Measurements from ENCODE around the gene PLA2G10.
"Not testable (repeated sequence)": the region's sequence is repeated elsewhere in the genome, so short reads cannot be mapped to it uniquely, and the experiment has no call there.

Gene PLA2G10

DNA sequence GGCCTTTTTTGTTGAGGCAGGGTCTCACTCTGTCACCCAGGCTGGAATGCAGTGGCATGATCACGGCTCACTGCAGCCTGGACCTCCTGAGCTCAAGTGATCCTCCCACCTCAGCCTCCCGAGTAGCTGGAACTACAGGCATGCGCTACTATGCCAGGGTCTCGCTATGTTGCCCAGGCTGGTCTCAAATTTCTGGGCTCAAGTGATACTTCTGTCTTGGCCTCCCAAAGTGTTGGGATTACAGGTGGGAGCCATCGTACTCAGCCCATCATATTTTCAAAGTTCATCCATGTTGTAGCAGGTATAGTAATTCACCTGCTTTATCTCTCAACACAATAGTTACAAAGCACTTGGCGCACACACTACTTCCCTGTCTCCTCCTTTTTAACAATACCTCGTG, 13.7 kb downstream of the PLA2G10 start:
- H3K27ac ChIP-seq (ENCODE audit: low read length); H3K36me3 ChIP-seq (ENCODE audit: control insufficient read depth, low read depth, low read length); H3K4me3 ChIP-seq (ENCODE audit: low read length); H3K9me3 ChIP-seq (ENCODE audit: control insufficient read depth, low read depth, low read length); H3K4me1 ChIP-seq (ENCODE audit: control insufficient read depth, low read depth, low read length); H3K9ac ChIP-seq (ENCODE audit: low read length); H3K27me3 ChIP-seq (ENCODE audit: control insufficient read depth, insufficient read depth, low read length): not testable (repeated sequence)

GRCh38 chr16:14678748-14679497, 15.2 kb downstream of the PLA2G10 start:
- Histone ChIP-seq H3K4me1 (ENCODE audit: control insufficient read depth, low read depth, low read length) (no peaks in the 10 kb centered on the region), H3K9me3 (ENCODE audit: control insufficient read depth, low read depth, low read length) (no peaks in the 10 kb centered on the region), H3K4me3 (ENCODE audit: low read length) (no peak overlapping the region), H3K27ac (ENCODE audit: low read length) (no peak overlapping the region), H3K36me3 (ENCODE audit: control insufficient read depth, low read depth, low read length) (no peaks in the 10 kb centered on the region), H3K27me3 (ENCODE audit: control insufficient read depth, insufficient read depth, low read length) (no peaks in the 10 kb centered on the region), H3K9ac (ENCODE audit: low read length) (no peak overlapping the region)

DNA sequence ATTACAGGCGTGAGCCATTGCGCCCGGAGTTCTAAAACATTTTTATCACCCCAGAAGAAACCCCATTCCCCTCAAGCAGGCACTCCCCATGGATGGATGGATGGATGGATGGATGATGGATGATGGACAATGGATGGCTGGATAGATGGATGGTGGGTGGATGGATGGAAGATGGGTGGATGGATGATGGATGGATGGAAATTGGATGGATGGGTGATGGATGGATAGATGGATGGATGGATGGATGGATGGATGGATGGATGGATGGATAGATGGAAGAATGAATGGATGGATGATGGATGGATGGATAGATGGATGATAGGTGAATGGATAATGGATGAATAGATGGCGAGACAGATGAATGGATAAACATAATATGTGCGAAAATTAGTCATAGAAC, 16.5 kb downstream of the PLA2G10 start:
- no peak overlapping the region for H3K9ac ChIP-seq (ENCODE audit: low read length)
- no peak overlapping the region for H3K4me3 ChIP-seq (ENCODE audit: low read length)
- H3K36me3 ChIP-seq (ENCODE audit: control insufficient read depth, low read depth, low read length) = no peaks in the 10 kb centered on the region
- no peaks in the 10 kb centered on the region for H3K9me3 ChIP-seq (ENCODE audit: control insufficient read depth, low read depth, low read length)
- H3K27ac ChIP-seq (ENCODE audit: low read length) = no peak overlapping the region
- no peaks in the 10 kb centered on the region for H3K4me1 ChIP-seq (ENCODE audit: control insufficient read depth, low read depth, low read length)
- no peaks in the 10 kb centered on the region for H3K27me3 ChIP-seq (ENCODE audit: control insufficient read depth, insufficient read depth, low read length)

DNA sequence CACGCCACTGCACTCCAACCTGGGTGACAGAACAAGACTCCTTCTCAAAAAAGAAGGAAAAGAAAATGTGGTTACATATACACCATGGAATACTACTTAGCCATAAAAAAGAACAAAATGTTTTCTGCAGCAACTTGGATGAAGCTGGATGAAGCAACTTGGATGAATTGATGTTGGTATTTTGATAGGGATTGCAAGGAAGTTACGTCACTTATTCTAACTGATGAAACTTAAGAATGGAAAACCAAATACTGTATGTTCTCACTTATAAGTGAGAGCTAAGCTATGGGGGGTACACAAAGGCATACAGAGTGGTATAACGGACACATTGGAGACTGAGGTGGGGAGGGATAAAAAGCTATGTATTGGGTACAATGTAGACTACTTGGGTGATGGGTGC, 17.5 kb downstream of the PLA2G10 start:
- H3K27ac ChIP-seq (ENCODE audit: low read length) = no peak overlapping the region
- no peaks in the 10 kb centered on the region for H3K27me3 ChIP-seq (ENCODE audit: control insufficient read depth, insufficient read depth, low read length)
- no peaks in the 10 kb centered on the region for H3K4me1 ChIP-seq (ENCODE audit: control insufficient read depth, low read depth, low read length)
- no peaks in the 10 kb centered on the region for H3K36me3 ChIP-seq (ENCODE audit: control insufficient read depth, low read depth, low read length)
- no peak overlapping the region for H3K9ac ChIP-seq (ENCODE audit: low read length)
- no peaks in the 10 kb centered on the region for H3K9me3 ChIP-seq (ENCODE audit: control insufficient read depth, low read depth, low read length)
- no peak overlapping the region for H3K4me3 ChIP-seq (ENCODE audit: low read length)

- peaks cover 9% of the 10 kb centered on the region for H3K36me3 ChIP-seq (ENCODE audit: control insufficient read depth, low read depth, low read length)
- H3K4me1 ChIP-seq (ENCODE audit: control insufficient read depth, low read depth, low read length) = no peaks in the 10 kb centered on the region
- H3K4me3 ChIP-seq (ENCODE audit: low read length) = no peak overlapping the region
- no peaks in the 10 kb centered on the region for H3K27me3 ChIP-seq (ENCODE audit: control insufficient read depth, insufficient read depth, low read length)
- no peak overlapping the region for H3K27ac ChIP-seq (ENCODE audit: low read length)
- no peaks in the 10 kb centered on the region for H3K9me3 ChIP-seq (ENCODE audit: control insufficient read depth, low read depth, low read length)
- no peak overlapping the region for H3K9ac ChIP-seq (ENCODE audit: low read length)
These were observed 21.6 kb downstream of the PLA2G10 start for GRCh38 chr16:14672403-14672971.

- H3K9ac ChIP-seq (ENCODE audit: low read length) = no peak overlapping the region
- no peak overlapping the region for H3K27ac ChIP-seq (ENCODE audit: low read length)
- H3K36me3 ChIP-seq (ENCODE audit: control insufficient read depth, low read depth, low read length) = peaks cover 33% of the 10 kb centered on the region
These were observed 24.3 kb downstream of the PLA2G10 start for GRCh38 chr16:14669776-14670175.

GRCh38 chr16:14668556-14669223, 25.4 kb downstream of the PLA2G10 start:
- Histone ChIP-seq H3K9me3 (ENCODE audit: control insufficient read depth, low read depth, low read length) (no peaks in the 10 kb centered on the region), H3K27me3 (ENCODE audit: control insufficient read depth, insufficient read depth, low read length) (no peaks in the 10 kb centered on the region), H3K27ac (ENCODE audit: low read length) (no peak overlapping the region), H3K4me1 (ENCODE audit: control insufficient read depth, low read depth, low read length) (no peaks in the 10 kb centered on the region), H3K4me3 (ENCODE audit: low read length) (no peak overlapping the region), H3K36me3 (ENCODE audit: control insufficient read depth, low read depth, low read length) (peaks cover 42% of the 10 kb centered on the region), H3K9ac (ENCODE audit: low read length) (no peak overlapping the region)

More at GRCh38 chr16:14669776-14670175, 24.3 kb downstream of the PLA2G10 start:
- Histone ChIP-seq H3K27me3 (ENCODE audit: control insufficient read depth, insufficient read depth, low read length) (no peaks in the 10 kb centered on the region), H3K4me1 (ENCODE audit: control insufficient read depth, low read depth, low read length) (no peaks in the 10 kb centered on the region), H3K9me3 (ENCODE audit: control insufficient read depth, low read depth, low read length) (no peaks in the 10 kb centered on the region), H3K4me3 (ENCODE audit: low read length) (no peak overlapping the region)

DNA sequence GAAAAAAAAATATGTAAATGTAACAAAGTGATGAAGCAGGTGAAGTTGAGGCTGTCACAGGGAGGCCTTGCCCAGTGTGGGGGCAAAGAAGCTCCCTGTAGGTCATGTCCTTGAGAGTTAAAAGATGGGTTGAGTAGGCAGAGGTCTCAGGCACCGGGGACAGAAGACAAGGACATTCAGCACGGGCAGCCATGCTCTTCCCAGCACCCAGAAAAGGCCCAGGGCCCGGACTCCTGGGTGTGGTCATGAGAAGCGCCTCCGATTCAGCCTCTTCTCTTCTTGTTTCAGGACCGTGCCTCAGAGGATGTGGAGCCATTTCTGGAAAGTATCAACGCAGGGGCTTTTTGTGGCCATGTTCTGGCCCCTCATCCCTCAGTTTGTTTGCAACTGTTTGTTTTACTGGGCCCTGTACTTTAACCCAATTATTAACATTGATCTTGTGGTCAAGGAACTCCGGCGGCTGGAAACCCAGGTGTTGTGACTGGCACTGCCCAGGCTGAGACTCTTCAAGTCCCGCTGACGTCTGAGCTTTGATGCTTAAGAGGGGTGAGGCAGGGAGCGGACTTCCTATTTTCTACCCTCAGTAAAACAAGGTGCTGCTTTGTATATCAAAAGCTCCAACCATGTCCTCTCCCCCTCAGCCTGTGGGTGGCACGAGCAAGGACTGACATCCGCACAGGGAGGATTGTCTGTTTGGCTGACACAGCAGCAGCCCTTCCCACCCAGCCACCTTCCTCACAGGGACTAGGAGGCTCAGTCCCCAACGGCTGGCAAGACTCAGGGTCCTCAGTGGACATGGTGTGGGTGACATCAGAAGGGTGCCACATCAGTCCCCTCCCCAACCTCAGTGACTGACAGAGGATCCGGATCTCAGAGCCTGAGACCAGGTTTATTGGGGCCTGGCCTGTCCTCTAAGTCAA, 26.5 kb downstream of the PLA2G10 start:
- Histone ChIP-seq H3K27ac (ENCODE audit: low read length) (no peak overlapping the region), H3K9me3 (ENCODE audit: control insufficient read depth, low read depth, low read length) (no peaks in the 10 kb centered on the region), H3K4me1 (ENCODE audit: control insufficient read depth, low read depth, low read length) (no peaks in the 10 kb centered on the region), H3K4me3 (ENCODE audit: low read length) (no peak overlapping the region), H3K9ac (ENCODE audit: low read length) (no peak overlapping the region), H3K27me3 (ENCODE audit: control insufficient read depth, insufficient read depth, low read length) (no peaks in the 10 kb centered on the region), H3K36me3 (ENCODE audit: control insufficient read depth, low read depth, low read length) (peaks cover 46% of the 10 kb centered on the region)

- Histone ChIP-seq H3K4me3 (ENCODE audit: low read length) (no peak overlapping the region), H3K9ac (ENCODE audit: low read length) (no peak overlapping the region), H3K27ac (ENCODE audit: low read length) (no peak overlapping the region)
These were observed 36.0 kb downstream of the PLA2G10 start for GRCh38 chr16:14658063-14658462.

GRCh38 chr16:14652726-14653125, 41.4 kb downstream of the PLA2G10 start:
- peaks cover 72% of the 10 kb centered on the region for H3K36me3 ChIP-seq (ENCODE audit: control insufficient read depth, low read depth, low read length)

More at GRCh38 chr16:14658063-14658462, 36.0 kb downstream of the PLA2G10 start:
- peaks cover 46% of the 10 kb centered on the region for H3K36me3 ChIP-seq (ENCODE audit: control insufficient read depth, low read depth, low read length)
- no peaks in the 10 kb centered on the region for H3K4me1 ChIP-seq (ENCODE audit: control insufficient read depth, low read depth, low read length)
- H3K9me3 ChIP-seq (ENCODE audit: control insufficient read depth, low read depth, low read length) = no peaks in the 10 kb centered on the region
- no peaks in the 10 kb centered on the region for H3K27me3 ChIP-seq (ENCODE audit: control insufficient read depth, insufficient read depth, low read length)

DNA sequence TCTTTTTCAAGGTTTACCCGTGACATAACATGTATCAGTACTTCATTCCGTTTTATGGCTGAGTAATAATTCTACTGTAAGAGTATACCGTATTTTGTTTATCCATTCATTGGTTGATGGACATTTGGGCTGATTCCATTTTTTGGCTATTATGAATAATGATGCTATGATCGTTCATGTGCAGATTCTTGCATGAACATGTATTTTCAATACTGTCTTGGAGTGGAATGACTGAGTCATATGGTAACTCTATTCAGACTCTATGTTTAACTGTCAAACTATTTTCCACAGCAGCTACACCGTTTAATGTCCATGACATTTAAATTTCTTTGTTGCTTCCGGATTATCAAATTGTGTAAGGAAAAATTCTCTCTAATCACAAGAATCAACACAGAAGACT, 43.5 kb downstream of the PLA2G10 start:
- H3K36me3 ChIP-seq (ENCODE audit: control insufficient read depth, low read depth, low read length) = peaks cover 76% of the 10 kb centered on the region

More at GRCh38 chr16:14652726-14653125, 41.4 kb downstream of the PLA2G10 start:
- H3K27me3 ChIP-seq (ENCODE audit: control insufficient read depth, insufficient read depth, low read length) = no peaks in the 10 kb centered on the region
- no peak overlapping the region for H3K9ac ChIP-seq (ENCODE audit: low read length)
- no peaks in the 10 kb centered on the region for H3K9me3 ChIP-seq (ENCODE audit: control insufficient read depth, low read depth, low read length)
- no peak overlapping the region for H3K4me3 ChIP-seq (ENCODE audit: low read length)
- H3K4me1 ChIP-seq (ENCODE audit: control insufficient read depth, low read depth, low read length) = no peaks in the 10 kb centered on the region
- no peak overlapping the region for H3K27ac ChIP-seq (ENCODE audit: low read length)

More for the DNA sequence above, 43.5 kb downstream of the PLA2G10 start:
- Histone ChIP-seq H3K4me1 (ENCODE audit: control insufficient read depth, low read depth, low read length) (no peaks in the 10 kb centered on the region), H3K27ac (ENCODE audit: low read length) (no peak overlapping the region), H3K9ac (ENCODE audit: low read length) (no peak overlapping the region), H3K4me3 (ENCODE audit: low read length) (no peak overlapping the region), H3K27me3 (ENCODE audit: control insufficient read depth, insufficient read depth, low read length) (no peaks in the 10 kb centered on the region), H3K9me3 (ENCODE audit: control insufficient read depth, low read depth, low read length) (no peaks in the 10 kb centered on the region)
